H9 (cell line): ENCODE results near the gene HMX1. TPM values are rescaled to one million over a fixed set of nuclear protein-coding genes. Genes with fewer than 3 reads are reported as not detected.

Experiments used
- DNase-seq: peaks from one replicate; pipeline ENCODE4 v3.0.0-alpha.2; 2017
- H2AFZ ChIP-seq: one replicate; pipeline ENCODE4 v1.6.1; 2013; ENCODE audit warnings: mild to moderate bottlenecking, low read length, control low read depth, moderate library complexity
- H2AK5ac ChIP-seq: 2 replicates; pipeline ENCODE4 v1.6.1; 2013; ENCODE audit warnings: low read length, control low read depth, mixed read lengths; ENCODE audit not compliant: insufficient read length
- H2BK120ac ChIP-seq: one replicate; pipeline ENCODE4 v1.6.1; 2013; ENCODE audit warnings: low read depth, mild to moderate bottlenecking, low read length, control low read depth, inconsistent platforms; ENCODE audit not compliant: poor library complexity, severe bottlenecking
- H2BK12ac ChIP-seq: 2 replicates; pipeline ENCODE4 v1.6.1; 2013; ENCODE audit warnings: low read length, control low read depth, mixed read lengths, low read depth; ENCODE audit not compliant: insufficient read length
- H2BK15ac ChIP-seq: 2 replicates; pipeline ENCODE4 v1.6.1; 2013; ENCODE audit warnings: low read depth, low read length, control low read depth
- H2BK20ac ChIP-seq: one replicate; pipeline ENCODE4 v1.6.1; 2013; ENCODE audit warnings: low read depth, mild to moderate bottlenecking, low read length, control low read depth, inconsistent platforms; ENCODE audit not compliant: poor library complexity, severe bottlenecking
- H2BK5ac ChIP-seq: 2 replicates; pipeline ENCODE4 v1.6.1; 2013; ENCODE audit warnings: low read length, control low read depth, mixed read lengths; ENCODE audit not compliant: insufficient read length
- H3K14ac ChIP-seq: 2 replicates; pipeline ENCODE4 v1.6.1; 2013; ENCODE audit warnings: low read length, control low read depth; ENCODE audit not compliant: insufficient read depth
- H3K18ac ChIP-seq: 2 replicates; pipeline ENCODE4 v1.6.1; 2013; ENCODE audit warnings: low read depth, mild to moderate bottlenecking, mixed read lengths, low read length, control low read depth; ENCODE audit not compliant: insufficient read length
- H3K23ac ChIP-seq: 2 replicates; pipeline ENCODE4 v1.6.1; 2013; ENCODE audit warnings: low read length, control low read depth, mixed read lengths, low read depth; ENCODE audit not compliant: insufficient read length
- H3K23me2 ChIP-seq: 2 replicates; pipeline ENCODE4 v1.6.1; 2013; ENCODE audit warnings: low read depth, mild to moderate bottlenecking, mixed read lengths, low read length, control low read depth; ENCODE audit not compliant: insufficient read length, poor library complexity, severe bottlenecking
- H3K27ac ChIP-seq: 2 replicates; pipeline ENCODE4 v1.5.1; 2013; ENCODE audit warnings: low read length, control low read depth, mixed read lengths, low read depth; ENCODE audit not compliant: insufficient read length
- H3K27me3 ChIP-seq: 2 replicates; pipeline ENCODE4 v1.6.1; 2013; ENCODE audit warnings: low read length, control low read depth, inconsistent platforms; ENCODE audit not compliant: insufficient read depth
- H3K4ac ChIP-seq: 2 replicates; pipeline ENCODE4 v1.6.1; 2013; ENCODE audit warnings: low read depth, mild to moderate bottlenecking, control low read depth, inconsistent platforms, low read length, moderate library complexity
- H3K4me1 ChIP-seq: 2 replicates; pipeline ENCODE4 v1.6.1; 2013; ENCODE audit warnings: low read length, control low read depth, inconsistent platforms; ENCODE audit not compliant: insufficient read depth
- H3K4me2 ChIP-seq: 2 replicates; pipeline ENCODE4 v1.6.1; 2013; ENCODE audit warnings: low read length, control low read depth, mixed read lengths; ENCODE audit not compliant: insufficient read length, insufficient read depth
- H3K56ac ChIP-seq: 2 replicates; pipeline ENCODE4 v1.6.1; 2013; ENCODE audit warnings: low read depth, mild to moderate bottlenecking, mixed read lengths, low read length, control low read depth; ENCODE audit not compliant: insufficient read length
- H3K79me1 ChIP-seq: 2 replicates; pipeline ENCODE4 v1.6.1; 2013; ENCODE audit warnings: low read depth, mild to moderate bottlenecking, moderate library complexity, low read length, control low read depth, inconsistent platforms; ENCODE audit not compliant: insufficient read depth, poor library complexity, severe bottlenecking
- H3K79me2 ChIP-seq: 2 replicates; pipeline ENCODE4 v1.6.1; 2013; ENCODE audit warnings: low read length, control low read depth, inconsistent platforms; ENCODE audit not compliant: insufficient read depth
- H3K9ac ChIP-seq: 2 replicates; pipeline ENCODE4 v1.6.1; 2013; ENCODE audit warnings: low read length, control low read depth, mixed read lengths; ENCODE audit not compliant: insufficient read length; ENCODE audit errors: extremely low read depth
- H3K9me3 ChIP-seq: one replicate; pipeline ENCODE4 v1.6.1; 2013; ENCODE audit warnings: low read depth, low read length, inconsistent platforms; ENCODE audit not compliant: control insufficient read depth
- H3T11ph ChIP-seq: one replicate; pipeline ENCODE4 v1.6.1; 2013; ENCODE audit warnings: mild to moderate bottlenecking, low read length, control low read depth, inconsistent platforms
- H4K20me1 ChIP-seq: one replicate; pipeline ENCODE4 v1.6.1; 2013; ENCODE audit not compliant: control insufficient read depth, insufficient read length, insufficient read depth
- H4K5ac ChIP-seq: 2 replicates; pipeline ENCODE4 v1.6.1; 2013; ENCODE audit warnings: low read depth, mild to moderate bottlenecking, mixed read lengths, low read length, control low read depth; ENCODE audit not compliant: insufficient read length
- H4K8ac ChIP-seq: replicated peaks from 2 replicates; pipeline ENCODE4 v1.6.1; 2013; ENCODE audit warnings: low read length, control low read depth, mixed read lengths, low read depth; ENCODE audit not compliant: insufficient read length
- H4K91ac ChIP-seq: 2 replicates; pipeline ENCODE4 v1.6.1; 2013; ENCODE audit warnings: low read depth, mild to moderate bottlenecking, moderate library complexity, mixed read lengths, low read length, control low read depth; ENCODE audit not compliant: insufficient read length
- H3K27ac Mint-ChIP-seq, 3 experiments: 2 replicates in 2 of 3; 3 replicates in 1 of 3; pipeline ENCODE4 v1.8.0; 2020 to 2021; ENCODE audit warnings: mixed read lengths in 3 of 3, mild to moderate bottlenecking in 1 of 3, moderate library complexity in 1 of 3
- H3K27me3 Mint-ChIP-seq: 2 replicates; pipeline ENCODE4 v1.8.0; 2021; ENCODE audit warnings: low read depth, mild to moderate bottlenecking, moderate library complexity, mixed read lengths
- H3K36me3 Mint-ChIP-seq, 3 experiments: 2 replicates in 2 of 3; 3 replicates in 1 of 3; pipeline ENCODE4 v1.8.0; 2020 to 2021; ENCODE audit warnings: low read depth in 3 of 3, mixed read lengths in 3 of 3; ENCODE audit not compliant: insufficient read depth in 1 of 3
- H3K4me1 Mint-ChIP-seq, 2 experiments: 2 replicates each; pipeline ENCODE4 v1.8.0; 2020; ENCODE audit warnings: mixed read lengths in 2 of 2
- H3K4me3 Mint-ChIP-seq, 2 experiments: 2 replicates in 1 of 2; 3 replicates in 1 of 2; pipeline ENCODE4 v1.8.0; 2020 to 2021; ENCODE audit warnings: mild to moderate bottlenecking in 2 of 2, mixed read lengths in 2 of 2, moderate library complexity in 1 of 2
- H3K9me3 Mint-ChIP-seq, 2 experiments: 2 replicates in 1 of 2; 3 replicates in 1 of 2; pipeline ENCODE4 v1.8.0; 2020; ENCODE audit warnings: mild to moderate bottlenecking in 2 of 2, mixed read lengths in 2 of 2, moderate library complexity in 1 of 2
- CTCF ChIP-seq: fragments of 200-600 bp; sonication (generic); conservative IDR thresholded peaks from 3 replicates; pipeline ENCODE4 v1.8.0; 2021; ENCODE audit warnings: antibody characterized with exemption, mild to moderate bottlenecking
- WGBS: extraction: QIAGEN DNeasy Blood & Tissue Kit; methylation state at CpG from one replicate; pipeline ENCODE4 v1.1.7; 2013; ENCODE audit warnings: missing lambda C conversion rate, low lambda C conversion rate, mixed read lengths; ENCODE audit not compliant: insufficient read length; ENCODE audit errors: extremely low coverage; 5-methylcytosine and 5-hydroxymethylcytosine counted together
- total RNA-seq: library from RNA; stranded (reverse); gene quantifications from 2 replicates; pipeline ENCODE4 v1.2.1, GENCODE V29; 2021

HMX1 gene
- total RNA-seq, 1 experiment from 2014 or later = 0.26 TPM

- Histone ChIP-seq H3K9me3 (no peaks in the 10 kb centered on the region), H3K56ac (no peak overlapping the region), H3K23me2 (no peaks in the 10 kb centered on the region), H3K4ac (no peak overlapping the region), H2BK12ac (no peak overlapping the region), H2BK15ac (no peak overlapping the region), H4K91ac (no peak overlapping the region), H4K8ac (no peak overlapping the region), H3K18ac (no peak overlapping the region), H4K5ac (no peak overlapping the region), H3K27me3 (no peaks in the 10 kb centered on the region), H3K14ac (no peak overlapping the region; the same call in 1 of the 2 replicates), H3K79me2 (no peaks in the 10 kb centered on the region), H3K27ac (no peak overlapping the region), H3K23ac (no peak overlapping the region), H3T11ph (no peak overlapping the region), H3K4me1 (no peaks in the 10 kb centered on the region), H2BK120ac (no peak overlapping the region), H3K4me2 (no peak overlapping the region), H2AFZ (no peak overlapping the region), H2BK20ac (no peak overlapping the region), H3K9ac (no peak overlapping the region), H4K20me1 (no peaks in the 10 kb centered on the region), H2BK5ac (no peak overlapping the region), H3K79me1 (no peaks in the 10 kb centered on the region), H2AK5ac (no peak overlapping the region)
- no peaks in the 10 kb centered on the region; a peak in 1 of 7 replicates for H3K36me3 Mint-ChIP-seq
- no peak for DNase-seq
- peaks cover 0 to 14% of the 10 kb centered on the region in 2 experiments; a peak in 2 of 4 replicates for H3K4me1 Mint-ChIP-seq
- WGBS = no CpG with 5 or more reads among the region's 7 CpGs
- peaks cover 0 to 13% of the 10 kb centered on the region in 2 experiments; a peak in 4 of 5 replicates for H3K9me3 Mint-ChIP-seq
- H3K4me3 Mint-ChIP-seq = no peak overlapping the region
- TF ChIP-seq CTCF = no peak
- H3K27me3 Mint-ChIP-seq = peaks cover 41% of the 10 kb centered on the region
- no peak overlapping the region for H3K27ac Mint-ChIP-seq
Measured at GRCh38 chr4:8830056-8830455, 41.6 kb downstream of the HMX1 start.
